ENCODE data around the gene IGSF9. TPM values are rescaled to one million over a fixed set of nuclear protein-coding genes. Genes with fewer than 3 reads are reported as not detected.

Gene IGSF9
- total RNA-seq, 1 donor from 2014 or later, result 0.09 TPM

DNA sequence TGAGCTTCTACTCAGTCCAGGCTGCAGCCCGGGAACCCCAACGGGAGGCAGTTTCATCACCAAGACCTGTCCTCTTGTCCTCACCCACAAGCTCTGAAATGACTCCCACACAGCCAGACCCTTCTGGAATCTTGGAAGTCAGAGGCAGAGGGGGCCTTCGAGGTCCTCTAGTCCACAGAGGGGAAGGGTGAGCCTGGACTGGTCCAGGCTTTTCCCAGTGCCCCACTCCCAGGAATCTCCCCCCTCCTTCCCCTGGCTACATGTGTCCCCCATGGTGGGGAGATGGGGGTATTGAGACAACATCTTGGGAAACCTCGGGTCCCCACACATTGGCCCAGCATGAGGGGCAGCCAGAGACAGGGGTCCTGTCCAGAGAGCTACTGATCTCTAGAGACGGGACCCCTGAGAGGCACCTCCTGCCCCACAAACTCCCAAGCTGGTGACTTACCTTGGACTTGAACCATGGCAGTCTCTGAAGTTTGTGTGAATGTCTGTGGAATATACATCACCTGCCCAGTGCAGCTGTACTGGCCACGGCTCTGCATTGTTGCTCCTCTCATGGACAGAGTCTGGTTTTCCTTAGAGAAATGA is 28.0 kb upstream of the IGSF9 start:
- intact Hi-C loops (cut with micrococcal nuclease), result no loop called here

DNA sequence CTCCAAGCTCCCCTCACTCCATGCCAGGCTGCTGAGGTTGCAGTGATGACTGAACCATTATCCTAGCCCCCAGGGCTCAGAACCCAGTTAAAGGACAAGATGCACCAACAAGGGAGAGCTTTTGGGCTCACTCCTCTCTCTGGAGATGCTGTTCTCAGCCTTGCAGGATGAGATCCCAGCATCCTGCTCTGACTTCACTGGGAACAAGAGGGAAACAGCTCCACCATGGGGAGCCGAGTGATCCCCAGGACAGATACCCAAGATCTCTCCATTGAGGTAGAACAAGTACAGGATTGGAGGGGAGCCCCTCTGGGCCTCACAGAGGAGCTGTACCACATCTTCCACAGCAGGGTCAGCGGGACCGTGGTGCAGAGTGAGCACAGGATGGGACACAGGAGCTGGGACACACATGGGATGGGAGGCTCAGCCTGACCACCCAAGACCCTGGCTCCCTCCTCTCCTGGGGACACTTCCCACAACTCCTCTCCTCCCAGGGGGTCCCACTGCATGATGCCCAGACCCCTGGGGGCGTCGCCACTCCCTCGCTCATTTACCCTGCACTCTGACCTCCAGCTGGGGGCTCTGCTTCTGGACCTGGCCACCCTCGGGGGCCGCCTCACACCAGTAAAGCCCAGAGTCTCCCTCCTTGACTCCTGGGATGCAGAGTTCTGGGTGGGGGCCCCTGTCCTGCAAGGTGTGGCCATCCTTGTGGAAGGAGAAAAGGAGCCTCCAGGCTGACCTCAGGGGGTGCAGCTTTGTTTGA is 27.2 kb upstream of the IGSF9 start:
- intact Hi-C loops (cut with micrococcal nuclease), result no loop called here

DNA sequence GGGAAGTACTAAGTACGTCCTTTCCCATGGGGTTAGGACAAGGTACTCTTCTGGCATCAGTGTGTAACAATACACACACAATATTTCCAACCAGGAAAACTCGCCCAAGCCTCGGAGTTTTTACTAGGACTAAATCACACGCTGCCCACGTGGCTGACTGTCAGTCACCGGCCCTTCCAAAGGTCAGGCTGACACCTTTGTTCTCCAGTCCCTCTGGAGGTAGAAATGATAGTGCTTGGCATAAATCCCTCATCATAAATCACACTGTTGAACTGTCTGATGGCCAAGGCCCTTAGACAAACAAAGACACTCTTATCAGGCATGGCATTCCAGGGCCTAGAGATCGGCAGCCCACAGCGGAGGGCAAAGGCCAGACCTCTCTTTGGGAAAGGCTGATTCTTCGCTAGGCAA is 25.5 kb upstream of the IGSF9 start:
- intact Hi-C loops (cut with micrococcal nuclease), result no loop called here

DNA sequence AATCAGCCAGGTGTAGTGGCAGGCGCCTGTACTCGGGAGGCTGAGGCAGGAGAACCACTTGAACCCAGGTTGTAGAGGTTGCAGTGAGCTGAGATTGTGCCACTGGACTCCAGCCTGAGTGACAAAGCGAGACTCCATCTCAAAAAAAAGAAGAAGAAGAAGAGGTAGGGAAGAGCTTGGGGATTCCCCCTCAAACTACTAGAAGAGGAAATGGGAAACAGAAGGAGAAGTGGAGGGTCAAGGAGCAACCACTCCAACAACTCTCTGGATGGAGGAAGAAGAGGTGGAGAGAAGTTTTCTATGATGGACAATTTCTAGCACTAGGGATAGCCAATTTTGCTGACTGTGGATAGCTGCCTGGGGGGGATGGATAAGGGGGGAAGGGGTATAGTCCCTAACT is 23.5 kb upstream of the IGSF9 start:
- intact Hi-C loops (cut with micrococcal nuclease), result no loop called here

DNA sequence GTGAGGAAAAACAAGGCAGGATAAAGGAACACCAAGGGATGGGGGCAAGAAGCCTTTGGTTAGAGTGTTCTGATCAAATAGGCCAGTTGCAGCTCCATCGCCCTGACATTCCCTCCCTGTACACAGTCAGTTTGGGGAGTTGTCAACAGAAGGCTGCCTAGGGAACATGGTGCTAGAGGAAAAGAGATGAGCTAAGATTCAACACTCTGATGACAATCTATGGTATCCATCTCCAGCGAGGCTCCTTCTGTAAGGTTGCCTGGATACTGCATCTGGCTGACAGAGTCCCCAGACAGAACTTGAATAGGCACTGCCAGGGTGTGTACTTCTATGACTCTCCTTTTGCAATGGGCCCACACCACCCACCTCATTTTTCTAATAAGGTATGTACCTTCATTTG is 19.9 kb upstream of the IGSF9 start:
- intact Hi-C loops (cut with micrococcal nuclease), result no loop called here

DNA sequence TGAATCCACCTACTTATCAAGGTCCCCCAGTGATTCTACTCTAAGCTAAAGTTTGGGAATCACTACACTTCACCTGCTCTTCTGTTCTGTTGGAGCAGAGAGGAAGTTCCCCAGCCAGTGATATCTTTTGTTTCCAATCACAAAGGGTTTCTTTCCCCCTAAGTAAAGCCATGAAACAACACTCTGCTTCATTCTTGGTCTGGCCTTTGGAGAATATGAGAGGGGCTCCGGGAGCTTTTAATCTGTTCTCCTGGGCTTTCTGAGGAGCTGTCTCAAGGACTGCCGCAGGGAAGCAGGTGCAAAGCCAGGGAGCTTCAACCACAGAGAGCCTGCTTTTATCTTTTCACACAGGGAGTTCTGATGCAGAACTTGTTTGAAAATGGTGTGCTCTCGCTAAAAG is 18.7 kb upstream of the IGSF9 start:
- intact Hi-C loops (cut with micrococcal nuclease), result no loop called here

DNA sequence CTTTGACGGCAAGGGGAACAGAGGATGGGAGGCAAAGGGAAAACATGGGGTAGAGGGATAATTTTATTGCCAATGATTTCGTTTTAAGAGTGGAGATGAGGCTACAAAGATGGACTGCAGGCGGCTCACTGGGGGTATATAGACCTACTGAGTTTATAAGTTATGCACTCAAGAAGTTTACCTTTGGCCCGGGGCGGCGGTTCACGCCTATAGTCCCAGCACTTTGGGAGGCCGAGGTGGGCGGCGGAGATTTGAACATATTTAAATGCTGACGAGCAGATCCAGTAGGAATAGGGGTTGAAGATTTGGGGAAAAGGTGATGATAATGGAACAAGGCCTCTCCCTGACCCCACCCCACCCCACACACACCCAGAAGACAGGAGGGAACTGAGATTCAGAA is 16.8 kb upstream of the IGSF9 start:
- intact Hi-C loops (cut with micrococcal nuclease), result no loop called here

DNA sequence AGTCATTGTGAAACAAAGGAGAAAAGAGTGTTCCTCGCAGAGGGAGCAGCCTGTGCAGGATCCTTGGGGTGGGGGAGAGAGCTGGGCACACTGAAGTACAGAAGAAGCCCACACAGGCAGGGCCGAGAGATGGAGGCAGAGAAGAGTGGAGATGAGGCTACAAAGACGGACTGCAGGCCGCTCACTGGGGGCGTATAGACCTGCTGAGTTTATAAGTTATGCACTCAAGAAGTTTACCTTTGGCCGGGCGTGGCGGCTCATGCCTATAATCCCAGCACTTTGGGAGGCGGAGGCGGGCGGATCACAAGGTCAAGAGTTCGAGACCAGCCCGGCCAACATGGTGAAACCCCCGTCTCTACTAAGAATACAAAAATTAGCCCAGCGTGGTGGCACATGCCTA is 16.2 kb upstream of the IGSF9 start:
- intact Hi-C loops (cut with micrococcal nuclease), result no loop called here

DNA sequence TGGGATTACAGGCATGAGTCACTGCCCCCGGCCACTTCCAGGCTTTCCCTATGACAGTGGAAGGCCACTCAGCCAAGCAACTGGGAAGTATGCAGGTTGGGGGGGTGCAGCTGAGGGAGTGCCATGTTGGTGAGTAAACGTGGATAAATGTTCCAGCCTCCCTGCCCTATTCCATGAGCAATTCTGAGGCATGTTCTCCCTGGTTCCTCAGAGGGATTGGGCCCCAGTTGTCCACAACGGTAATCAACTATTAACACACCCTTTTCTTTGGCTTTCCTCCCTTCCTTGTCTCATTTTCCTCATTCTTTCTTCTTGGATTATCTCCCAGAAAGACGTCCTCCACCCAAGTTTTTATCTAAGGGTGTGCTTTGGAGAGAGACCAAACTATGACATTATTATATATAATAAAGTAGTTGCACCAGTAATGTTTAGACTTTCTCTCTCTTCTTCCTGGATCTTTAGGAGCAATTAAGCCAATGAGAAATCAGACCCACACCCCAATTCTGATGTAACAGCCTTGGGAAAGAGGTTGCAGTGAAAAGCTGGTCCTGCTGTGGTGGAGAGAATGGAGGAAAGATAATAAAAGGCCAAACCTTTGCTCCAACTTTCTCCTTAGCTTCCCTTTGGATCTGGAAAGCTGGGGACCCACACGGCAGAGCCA is 15.4 kb upstream of the IGSF9 start:
- intact Hi-C loops (cut with micrococcal nuclease), result no loop called here

DNA sequence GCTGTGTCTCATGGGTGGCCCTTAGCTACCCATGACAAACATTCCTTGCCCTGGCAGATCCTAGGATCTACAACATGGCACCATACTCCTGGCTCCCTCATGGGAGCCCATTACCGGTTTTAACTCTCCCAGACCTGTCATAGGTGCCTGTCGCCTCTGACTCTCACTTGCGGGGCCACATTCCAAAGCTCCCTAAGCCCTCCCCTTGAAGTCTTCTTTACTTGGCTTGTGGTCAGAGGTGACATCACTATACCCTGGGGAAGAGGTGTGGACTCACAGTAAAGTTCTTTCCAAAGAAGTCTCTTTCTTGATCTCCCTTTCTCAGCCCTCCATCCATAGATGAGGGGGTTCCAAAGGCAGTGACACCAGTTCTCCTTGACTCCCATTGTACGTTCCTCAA is 14.0 kb upstream of the IGSF9 start:
- intact Hi-C loops (cut with micrococcal nuclease), result no loop called here

DNA sequence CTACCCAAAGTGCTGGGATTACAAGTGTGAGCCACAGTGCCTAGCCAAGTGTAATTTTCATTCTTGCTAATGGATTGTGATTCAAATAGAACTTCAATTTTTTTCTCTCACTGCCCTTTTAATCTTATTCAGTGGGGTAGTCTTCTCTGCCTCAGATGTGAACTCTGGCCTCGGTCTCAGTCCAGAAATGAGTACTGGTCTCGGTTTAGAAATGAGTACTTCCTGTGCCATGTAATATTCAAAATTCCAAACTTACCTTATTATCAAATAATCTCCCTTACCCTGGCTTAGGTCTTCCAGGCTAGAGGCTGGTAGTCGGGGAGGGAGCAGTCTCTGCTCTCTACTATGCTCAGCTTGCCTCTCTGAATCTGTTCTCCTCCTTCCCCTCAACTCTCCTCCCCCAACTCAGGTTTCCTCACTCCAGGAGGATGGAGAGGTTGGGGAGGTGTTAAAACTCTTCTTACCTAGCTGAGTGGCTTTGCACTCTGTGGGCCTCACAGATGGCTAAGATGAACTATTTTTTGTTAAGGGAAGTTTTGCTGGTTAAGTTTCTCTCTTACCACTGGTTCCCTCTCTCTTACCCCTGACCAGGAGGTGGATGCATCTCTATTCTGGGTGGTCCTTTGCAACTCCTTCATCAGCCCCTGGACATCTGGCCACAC is 13.4 kb upstream of the IGSF9 start:
- intact Hi-C loops (cut with micrococcal nuclease), result no loop called here

DNA sequence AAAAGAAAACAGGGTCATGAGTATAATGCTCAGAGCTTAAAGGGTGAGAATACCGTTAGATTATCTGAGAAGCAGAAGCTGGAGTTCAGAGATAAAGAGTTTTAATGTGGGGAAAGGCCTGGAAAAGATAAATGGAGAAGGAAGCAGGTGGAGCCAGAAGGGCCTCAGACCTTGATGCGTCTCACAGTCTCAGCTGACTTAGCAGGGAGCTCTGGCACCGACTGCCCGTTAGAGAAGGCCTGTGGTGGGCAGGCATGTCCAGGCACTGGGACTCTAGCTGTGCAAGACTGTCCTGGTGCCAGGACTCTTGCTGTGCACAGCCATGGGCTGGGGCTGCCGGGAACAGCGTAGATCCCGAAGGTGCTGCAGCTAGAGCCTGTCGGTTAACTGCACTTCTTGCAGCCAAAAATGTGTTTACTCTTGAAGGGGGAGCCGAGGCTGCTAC is 12.4 kb upstream of the IGSF9 start:
- intact Hi-C loops (cut with micrococcal nuclease), result no loop called here

DNA sequence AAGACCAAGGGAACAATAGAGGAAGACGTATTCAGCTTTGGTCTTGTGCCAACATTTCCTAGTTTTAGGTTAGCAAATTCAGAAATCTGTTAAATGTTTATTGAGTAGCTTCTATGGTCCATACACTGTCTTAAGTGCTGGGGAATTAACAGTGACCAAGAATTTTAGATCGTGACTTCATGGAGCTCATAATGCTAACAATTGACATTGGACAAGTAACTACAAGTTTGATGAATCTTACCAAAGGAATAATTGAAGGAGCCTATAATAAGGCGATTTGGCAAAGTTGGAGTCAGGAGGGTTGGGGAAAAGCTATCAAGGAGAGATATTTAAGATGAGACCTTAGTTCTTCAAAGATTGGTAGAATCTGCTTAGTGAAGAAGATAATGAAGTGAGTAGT is 10.0 kb upstream of the IGSF9 start:
- intact Hi-C loops (cut with micrococcal nuclease), result no loop called here

DNA sequence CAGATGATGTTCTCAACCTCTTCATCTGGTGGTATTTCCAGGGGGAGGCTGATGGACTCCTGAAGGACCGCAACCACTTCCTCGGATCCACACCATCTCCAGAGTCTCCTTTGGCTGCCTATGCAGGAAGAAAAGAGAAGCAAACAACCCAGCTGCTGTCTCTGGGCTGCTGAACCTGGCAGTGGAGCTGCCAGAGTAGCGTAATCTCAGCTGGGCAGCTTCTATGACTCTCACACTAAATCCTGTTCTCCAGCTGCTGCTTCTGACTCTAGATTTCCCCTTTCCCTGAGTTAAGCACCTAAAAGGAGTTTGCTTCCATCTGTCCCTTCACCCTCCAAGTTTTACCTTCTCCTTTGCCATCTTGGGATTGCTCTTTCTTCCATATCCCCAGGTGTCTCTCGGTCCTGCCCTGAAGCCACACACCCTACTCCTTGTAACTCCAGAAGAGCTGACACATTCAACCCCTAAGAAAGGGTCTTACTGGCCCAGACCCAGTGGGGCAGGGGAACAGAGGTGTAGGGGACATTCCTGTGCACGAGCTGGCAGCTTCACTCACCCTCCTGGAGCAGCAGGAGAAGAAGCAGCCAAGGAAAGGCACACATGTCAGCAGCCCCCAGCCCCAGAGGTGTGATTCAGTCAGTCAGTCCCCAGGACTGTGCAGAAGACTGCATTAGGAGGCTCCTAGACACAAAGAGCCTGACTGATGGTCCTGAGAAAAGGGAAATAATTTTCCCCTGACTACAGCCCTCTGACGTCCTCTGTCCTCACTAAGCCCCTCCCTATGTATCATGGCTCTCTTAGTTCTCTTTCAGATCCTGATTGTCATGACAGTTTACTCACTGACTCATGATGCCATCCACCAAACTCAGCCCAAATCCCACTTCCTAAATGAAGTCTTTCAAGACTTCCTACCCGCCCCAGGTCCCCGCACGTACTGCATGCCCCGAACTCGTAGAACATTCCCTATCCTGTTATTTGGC is 8.4 kb upstream of the IGSF9 start, which contains the start of gene SLAMF9:
Gene SLAMF9 (minus strand): TSS at position 702 of the 980 bp plus-strand sequence. CDS start 100 bp downstream, at position 602.
- intact Hi-C loops (cut with micrococcal nuclease), result no loop called here

DNA sequence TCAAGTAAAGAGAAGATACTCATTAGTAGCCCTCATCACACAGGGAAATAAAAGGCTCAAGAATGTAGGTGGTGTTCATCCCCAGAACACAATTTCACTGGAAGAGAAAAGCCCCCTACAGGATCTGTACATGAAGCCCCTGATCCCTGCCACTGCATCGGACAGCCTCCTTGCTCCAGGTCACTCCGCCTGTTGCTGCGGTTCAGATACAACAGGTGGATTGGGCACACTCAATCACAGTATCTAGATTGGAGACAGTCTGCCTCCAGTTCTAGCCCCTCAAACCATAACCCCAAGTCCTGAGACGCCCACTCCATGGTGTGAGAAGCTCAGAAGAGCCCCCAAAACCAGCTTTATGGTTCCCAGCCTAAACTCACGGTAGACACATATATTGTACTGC is 7.5 kb upstream of the IGSF9 start:
- intact Hi-C loops (cut with micrococcal nuclease), result no loop called here

DNA sequence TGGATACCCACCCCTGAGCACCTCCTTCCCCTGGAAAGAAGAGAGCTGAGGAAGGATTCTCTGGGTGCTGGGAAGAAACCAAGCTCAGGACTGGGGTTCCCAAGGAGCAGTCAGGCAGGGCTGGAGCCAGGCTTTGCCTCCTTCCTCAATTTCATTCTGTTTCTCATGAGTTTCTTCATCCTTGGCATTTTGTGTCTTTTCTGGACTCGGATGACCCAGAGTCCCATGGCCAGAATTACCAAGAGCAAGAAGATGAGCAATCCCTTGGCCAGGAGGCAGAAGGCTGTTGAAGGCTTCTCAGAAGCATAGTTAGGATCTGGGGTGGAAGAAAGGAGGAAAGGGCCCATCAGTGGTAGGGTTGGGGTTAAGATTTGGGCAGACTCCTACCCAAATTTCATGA is 6.1 kb upstream of the IGSF9 start:
- intact Hi-C loops (cut with micrococcal nuclease), result no loop called here

DNA sequence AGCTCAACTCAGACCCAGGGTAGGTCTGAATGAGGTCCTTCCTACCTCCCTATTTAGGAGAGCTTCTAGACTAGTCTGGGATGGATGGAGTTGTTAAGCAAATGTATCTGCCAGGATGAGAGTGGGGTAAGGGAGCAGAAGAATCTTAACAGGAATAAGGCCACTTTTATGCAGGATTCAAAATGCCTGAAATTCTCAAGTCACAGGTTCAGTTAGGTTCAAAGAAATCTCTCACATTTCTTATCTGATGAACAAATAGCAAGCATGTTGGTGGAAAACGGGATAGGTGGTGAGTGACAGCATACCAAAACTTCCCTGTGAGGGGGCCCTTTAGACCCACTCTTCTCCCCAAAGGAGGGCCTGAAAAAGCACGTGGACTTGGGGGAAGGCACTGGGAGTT is 5.6 kb upstream of the IGSF9 start:
- intact Hi-C loops (cut with micrococcal nuclease), result no loop called here

DNA sequence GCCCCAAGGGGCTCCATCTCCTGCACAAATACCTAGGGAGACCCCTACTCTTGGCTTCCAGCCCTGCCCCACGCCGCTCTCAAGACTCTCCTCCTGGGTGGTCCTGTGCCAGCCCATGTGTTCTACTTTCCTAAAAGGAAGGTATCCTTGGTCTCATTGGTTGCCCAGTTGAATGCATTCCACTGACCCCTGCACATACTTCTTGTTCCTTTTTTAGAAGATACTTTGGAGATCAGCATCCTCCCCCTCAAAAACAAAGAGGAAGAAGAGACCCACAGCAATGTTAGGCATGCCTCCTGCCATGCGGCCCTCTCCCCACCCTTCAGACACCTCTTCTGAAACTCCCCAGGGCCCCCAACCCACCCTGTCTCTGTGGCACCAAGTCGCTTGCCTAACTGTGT is 4.6 kb upstream of the IGSF9 start:
- intact Hi-C loops (cut with micrococcal nuclease), result no loop called here

DNA sequence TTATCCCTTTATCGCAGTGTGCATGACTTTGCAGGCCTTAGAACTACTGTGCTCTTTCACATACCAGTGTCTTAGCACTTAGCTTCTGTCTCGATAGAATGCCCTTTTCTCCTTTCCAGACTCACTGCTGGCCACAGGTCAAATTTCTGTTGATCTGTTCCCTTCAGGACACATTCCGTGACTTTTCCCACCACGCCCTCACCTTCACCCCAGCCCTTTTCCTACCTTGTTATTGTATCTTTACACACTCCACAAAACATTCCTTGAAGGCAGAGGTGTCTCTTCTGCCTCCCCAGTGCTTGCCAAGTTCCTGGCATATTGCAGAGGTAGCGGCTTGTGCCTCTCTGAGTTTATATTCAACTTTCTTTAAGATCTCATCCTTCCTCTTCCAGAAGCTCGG is 3.7 kb upstream of the IGSF9 start:
- intact Hi-C loops (cut with micrococcal nuclease), result no loop called here

DNA sequence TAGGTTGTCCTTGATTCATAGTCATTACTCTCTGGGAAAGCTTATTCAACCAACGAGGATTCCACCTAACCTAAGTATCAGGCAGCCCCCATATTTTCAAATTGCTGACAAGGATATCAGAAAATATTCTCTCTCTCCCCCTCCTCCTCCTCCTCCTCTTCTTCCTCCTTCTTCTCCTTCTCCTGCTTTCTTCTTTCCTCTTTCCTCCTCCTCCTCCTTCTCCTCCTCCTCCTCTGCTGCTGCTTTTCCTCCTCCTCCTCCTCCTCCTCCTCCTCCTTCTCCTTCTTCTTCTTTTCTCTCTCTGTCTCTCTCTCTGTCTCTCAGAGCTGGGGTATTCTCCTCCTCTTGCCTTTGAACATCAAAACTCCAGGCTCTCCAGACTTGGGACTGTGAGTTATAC is 2.5 kb upstream of the IGSF9 start:
- intact Hi-C loops (cut with micrococcal nuclease), result no loop called here

Measured in T-helper 2 cell treated with Interferon-gamma antibody and Interleukin-4, amounts not matched to agents 100 ng/mL and 5 ng/mL, for 36 hours (primary cell).